HepG2 (cell line): ENCODE measurements around the gene JPH4. TPM values are rescaled to one million over a fixed set of nuclear protein-coding genes. Genes with fewer than 3 reads are reported as not detected.

Experiments
- ERF ChIP-seq: IDR thresholded peaks from 2 replicates; pipeline ENCODE4 v1.6.1; 2018; ENCODE audit warnings: missing biosample characterization, missing genetic modification reagents
- LCORL ChIP-seq, 2 experiments: fragments of 450-650 bp in 1 of 2; sonication (generic) in 1 of 2; formaldehyde crosslinking in 1 of 2; IDR thresholded peaks; 2 replicates each; pipeline versions ENCODE4 v1.5.0 to v1.6.1; 2017 to 2020; ENCODE audit warnings: antibody characterized with exemption in 1 of 2, missing genetic modification reagents in 1 of 2
- NFE2L1 ChIP-seq: sonication (generic); formaldehyde crosslinking; IDR thresholded peaks from 2 replicates; pipeline ENCODE4 v1.4.0; 2020; ENCODE audit warnings: missing genetic modification reagents, mild to moderate bottlenecking, borderline replicate concordance
- NRL ChIP-seq: sonication (generic); formaldehyde crosslinking; IDR thresholded peaks from 2 replicates; pipeline ENCODE4 v1.5.0; 2020; ENCODE audit warnings: missing genetic modification reagents, mild to moderate bottlenecking, moderate library complexity, borderline replicate concordance
- SPEN ChIP-seq: sonication (generic); formaldehyde crosslinking; IDR thresholded peaks from 2 replicates; pipeline ENCODE4 v1.5.1; 2020; ENCODE audit warnings: low read depth, mild to moderate bottlenecking, missing genetic modification reagents
- TBX2 ChIP-seq: sonication (generic); formaldehyde crosslinking; IDR thresholded peaks from 2 replicates; pipeline ENCODE4 v1.5.0; 2020; ENCODE audit warnings: missing genetic modification reagents, mild to moderate bottlenecking, borderline replicate concordance
- TOPORS ChIP-seq: sonication (generic); formaldehyde crosslinking; IDR thresholded peaks from 2 replicates; pipeline ENCODE4 v1.8.0; 2023; ENCODE audit warnings: mild to moderate bottlenecking, missing genetic modification reagents
- ZBTB1 ChIP-seq: sonication (generic); formaldehyde crosslinking; IDR thresholded peaks from 2 replicates; pipeline ENCODE4 v1.4.0; 2020; ENCODE audit warnings: missing genetic modification reagents, borderline replicate concordance
- ZFP37 ChIP-seq: sonication (generic); formaldehyde crosslinking; IDR thresholded peaks from 2 replicates; pipeline ENCODE4 v1.4.0; 2020; ENCODE audit warnings: missing genetic modification reagents, borderline replicate concordance
- ZNF10 ChIP-seq: sonication (generic); formaldehyde crosslinking; IDR thresholded peaks from 2 replicates; pipeline ENCODE4 v1.4.0; 2020; ENCODE audit warnings: mild to moderate bottlenecking, low read depth, missing genetic modification reagents, borderline replicate concordance
- ZNF232 ChIP-seq: sonication (generic); formaldehyde crosslinking; IDR thresholded peaks from 2 replicates; pipeline ENCODE4 v1.4.0; 2020; ENCODE audit warnings: missing genetic modification reagents, borderline replicate concordance
- ZNF331 ChIP-seq: sonication (generic); formaldehyde crosslinking; IDR thresholded peaks from 2 replicates; pipeline ENCODE4 v1.4.0; 2020; ENCODE audit warnings: missing genetic modification reagents
- ZNF547 ChIP-seq: sonication (generic); formaldehyde crosslinking; IDR thresholded peaks from 2 replicates; pipeline ENCODE4 v1.5.1; 2020; ENCODE audit warnings: mild to moderate bottlenecking, missing genetic modification reagents
- polyA plus RNA-seq, 8 experiments: library from polyadenylated mRNA; depleted of rRNA in 3 of 8; stranded (reverse) in 7 of 8; unstranded in 1 of 8; fragments of >200 nt; fragmentation: Illumina TruSeq in 4 of 8; extraction: Trizol in 4 of 8; gene quantifications; 2 replicates each; pipeline versions ENCODE4 v1.2.1 to v1.2.3, GENCODE V29; 2011 to 2016; ENCODE audit warnings: low read depth in 4 of 8, missing spikeins in 1 of 8, mixed read lengths in 1 of 8; ENCODE audit not compliant: insufficient read depth in 1 of 8
- total RNA-seq, 5 experiments: library from RNA; depleted of rRNA; stranded (reverse); fragments of >200 nt; fragmentation: Illumina TruSeq; extraction: Trizol; gene quantifications; 2 replicates each; pipeline ENCODE4 v1.2.3, GENCODE V29; 2016; ENCODE audit warnings: low read depth in 1 of 5
- TF ChIP-seq, protein P1 (sequence below): IDR thresholded peaks from 2 replicates; pipeline ENCODE4 v1.6.1; 2018; ENCODE audit warnings: missing genetic modification reagents
- TF ChIP-seq, protein P2 (sequence below): sonication (generic); formaldehyde crosslinking; IDR thresholded peaks from 2 replicates; pipeline ENCODE4 v1.5.1; 2020; ENCODE audit warnings: missing genetic modification reagents, mild to moderate bottlenecking, borderline replicate concordance
- TF ChIP-seq, protein P3 (sequence below): sonication (generic); formaldehyde crosslinking; IDR thresholded peaks from 2 replicates; pipeline ENCODE4 v1.8.1; 2023; ENCODE audit warnings: mild to moderate bottlenecking, missing genetic modification reagents, borderline replicate concordance
- TF ChIP-seq, protein P4 (sequence below): sonication (generic); formaldehyde crosslinking; IDR thresholded peaks from 2 replicates; pipeline ENCODE4 v1.4.0; 2020; ENCODE audit warnings: mild to moderate bottlenecking, missing genetic modification reagents
- TF ChIP-seq, protein P5 (sequence below): sonication (generic); formaldehyde crosslinking; IDR thresholded peaks from 2 replicates; pipeline ENCODE4 v1.4.0; 2020; ENCODE audit warnings: missing genetic modification reagents, borderline replicate concordance

Gene JPH4
- total and polyA plus RNA-seq, 2 of the 13 experiments (the other 11 are each of a cell fraction or from before 2014, with no cell fraction given): 0.08 to 0.22 TPM

DNA sequence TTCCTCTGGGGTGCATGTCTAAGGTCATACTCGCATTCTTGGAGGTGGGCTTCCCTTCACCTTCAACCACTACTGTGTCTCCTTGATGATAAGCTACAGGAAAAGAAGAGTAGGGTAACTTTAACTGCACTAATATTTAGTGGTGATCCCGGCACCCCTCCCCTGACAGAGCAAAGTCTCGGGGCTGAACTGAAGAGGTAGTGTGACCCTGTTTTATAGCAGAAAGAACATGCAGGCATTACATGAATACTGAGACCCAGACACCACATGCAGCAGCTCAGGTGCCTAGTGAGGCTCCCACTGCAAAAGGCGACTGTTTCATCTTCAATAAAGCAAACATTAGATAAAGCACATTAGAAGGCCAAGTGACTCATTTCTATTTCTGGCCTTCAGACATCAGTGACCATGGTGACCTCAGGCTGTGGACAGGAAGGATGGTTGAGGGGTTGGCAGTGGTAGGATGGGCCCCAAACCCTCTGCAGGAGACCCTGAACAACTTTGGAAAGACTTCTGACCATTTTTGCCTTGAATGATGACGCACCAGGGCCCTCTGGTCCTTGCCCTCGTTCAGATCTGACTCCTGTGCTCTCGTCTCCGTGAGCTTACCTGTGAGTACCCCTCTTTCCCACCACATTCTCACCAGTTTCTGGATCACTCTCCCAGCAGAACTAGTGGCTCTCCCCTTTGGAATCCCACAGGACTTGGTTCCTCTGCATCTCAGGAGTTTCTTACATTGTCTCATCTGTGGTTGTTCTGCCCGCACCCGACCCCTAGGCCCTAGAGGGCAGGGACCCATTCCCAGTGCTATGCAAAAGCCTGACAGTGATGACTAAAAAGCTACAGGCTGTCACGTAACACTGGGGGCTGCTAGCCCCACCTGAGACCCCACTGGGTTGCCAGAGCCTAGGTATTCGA, 23.8 kb upstream of the JPH4 start (continued):
- TF ChIP-seq, protein P1, sequence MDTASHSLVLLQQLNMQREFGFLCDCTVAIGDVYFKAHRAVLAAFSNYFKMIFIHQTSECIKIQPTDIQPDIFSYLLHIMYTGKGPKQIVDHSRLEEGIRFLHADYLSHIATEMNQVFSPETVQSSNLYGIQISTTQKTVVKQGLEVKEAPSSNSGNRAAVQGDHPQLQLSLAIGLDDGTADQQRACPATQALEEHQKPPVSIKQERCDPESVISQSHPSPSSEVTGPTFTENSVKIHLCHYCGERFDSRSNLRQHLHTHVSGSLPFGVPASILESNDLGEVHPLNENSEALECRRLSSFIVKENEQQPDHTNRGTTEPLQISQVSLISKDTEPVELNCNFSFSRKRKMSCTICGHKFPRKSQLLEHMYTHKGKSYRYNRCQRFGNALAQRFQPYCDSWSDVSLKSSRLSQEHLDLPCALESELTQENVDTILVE (CRISPR knock-in tag): peak; percentile 51; the same call in 1 of the 2 replicates
- no peak for TF ChIP-seq ZNF10 (CRISPR knock-in tag)
- TF ChIP-seq, protein P2, sequence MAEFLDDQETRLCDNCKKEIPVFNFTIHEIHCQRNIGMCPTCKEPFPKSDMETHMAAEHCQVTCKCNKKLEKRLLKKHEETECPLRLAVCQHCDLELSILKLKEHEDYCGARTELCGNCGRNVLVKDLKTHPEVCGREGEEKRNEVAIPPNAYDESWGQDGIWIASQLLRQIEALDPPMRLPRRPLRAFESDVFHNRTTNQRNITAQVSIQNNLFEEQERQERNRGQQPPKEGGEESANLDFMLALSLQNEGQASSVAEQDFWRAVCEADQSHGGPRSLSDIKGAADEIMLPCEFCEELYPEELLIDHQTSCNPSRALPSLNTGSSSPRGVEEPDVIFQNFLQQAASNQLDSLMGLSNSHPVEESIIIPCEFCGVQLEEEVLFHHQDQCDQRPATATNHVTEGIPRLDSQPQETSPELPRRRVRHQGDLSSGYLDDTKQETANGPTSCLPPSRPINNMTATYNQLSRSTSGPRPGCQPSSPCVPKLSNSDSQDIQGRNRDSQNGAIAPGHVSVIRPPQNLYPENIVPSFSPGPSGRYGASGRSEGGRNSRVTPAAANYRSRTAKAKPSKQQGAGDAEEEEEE (CRISPR knock-in tag): 0 out of 2 replicates have a peak, but pooled peaks have one; percentile 10
- peak; percentile 64; the same call in 1 of the 2 replicates for TF ChIP-seq SPEN (CRISPR knock-in tag)
- TF ChIP-seq LCORL (IDR thresholded peaks at IDR 0.05): no peak
- peak; percentile 71 for TF ChIP-seq LCORL (CRISPR knock-in tag; IDR thresholded peaks at IDR 0.05)
- TF ChIP-seq, protein P3, sequence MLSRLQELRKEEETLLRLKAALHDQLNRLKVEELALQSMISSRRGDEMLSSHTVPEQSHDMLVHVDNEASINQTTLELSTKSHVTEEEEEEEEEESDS (CRISPR knock-in tag): no peak
- TF ChIP-seq ZFP37: 0 out of 2 replicates have a peak, but pooled peaks have one; percentile 65
- TF ChIP-seq, protein P4, sequence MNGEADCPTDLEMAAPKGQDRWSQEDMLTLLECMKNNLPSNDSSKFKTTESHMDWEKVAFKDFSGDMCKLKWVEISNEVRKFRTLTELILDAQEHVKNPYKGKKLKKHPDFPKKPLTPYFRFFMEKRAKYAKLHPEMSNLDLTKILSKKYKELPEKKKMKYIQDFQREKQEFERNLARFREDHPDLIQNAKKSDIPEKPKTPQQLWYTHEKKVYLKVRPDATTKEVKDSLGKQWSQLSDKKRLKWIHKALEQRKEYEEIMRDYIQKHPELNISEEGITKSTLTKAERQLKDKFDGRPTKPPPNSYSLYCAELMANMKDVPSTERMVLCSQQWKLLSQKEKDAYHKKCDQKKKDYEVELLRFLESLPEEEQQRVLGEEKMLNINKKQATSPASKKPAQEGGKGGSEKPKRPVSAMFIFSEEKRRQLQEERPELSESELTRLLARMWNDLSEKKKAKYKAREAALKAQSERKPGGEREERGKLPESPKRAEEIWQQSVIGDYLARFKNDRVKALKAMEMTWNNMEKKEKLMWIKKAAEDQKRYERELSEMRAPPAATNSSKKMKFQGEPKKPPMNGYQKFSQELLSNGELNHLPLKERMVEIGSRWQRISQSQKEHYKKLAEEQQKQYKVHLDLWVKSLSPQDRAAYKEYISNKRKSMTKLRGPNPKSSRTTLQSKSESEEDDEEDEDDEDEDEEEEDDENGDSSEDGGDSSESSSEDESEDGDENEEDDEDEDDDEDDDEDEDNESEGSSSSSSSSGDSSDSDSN (CRISPR knock-in tag): no peak
- 0 out of 2 replicates have a peak, but pooled peaks have one; percentile 34 for TF ChIP-seq ZNF232
- peak; percentile 88 for TF ChIP-seq ERF
- TF ChIP-seq NRL: peak; percentile 88
- peak; percentile 89 for TF ChIP-seq TBX2 (CRISPR knock-in tag)
- TF ChIP-seq ZNF547: peak; percentile 23; the same call in 1 of the 2 replicates
- TF ChIP-seq ZBTB1 (CRISPR knock-in tag): peak; percentile 72; the same call in 1 of the 2 replicates
- no peak for TF ChIP-seq NFE2L1
- no peak for TF ChIP-seq TOPORS (CRISPR knock-in tag)
- peak; percentile 40; the same call in 1 of the 2 replicates for TF ChIP-seq ZNF331 (CRISPR knock-in tag)
- TF ChIP-seq, protein P5, sequence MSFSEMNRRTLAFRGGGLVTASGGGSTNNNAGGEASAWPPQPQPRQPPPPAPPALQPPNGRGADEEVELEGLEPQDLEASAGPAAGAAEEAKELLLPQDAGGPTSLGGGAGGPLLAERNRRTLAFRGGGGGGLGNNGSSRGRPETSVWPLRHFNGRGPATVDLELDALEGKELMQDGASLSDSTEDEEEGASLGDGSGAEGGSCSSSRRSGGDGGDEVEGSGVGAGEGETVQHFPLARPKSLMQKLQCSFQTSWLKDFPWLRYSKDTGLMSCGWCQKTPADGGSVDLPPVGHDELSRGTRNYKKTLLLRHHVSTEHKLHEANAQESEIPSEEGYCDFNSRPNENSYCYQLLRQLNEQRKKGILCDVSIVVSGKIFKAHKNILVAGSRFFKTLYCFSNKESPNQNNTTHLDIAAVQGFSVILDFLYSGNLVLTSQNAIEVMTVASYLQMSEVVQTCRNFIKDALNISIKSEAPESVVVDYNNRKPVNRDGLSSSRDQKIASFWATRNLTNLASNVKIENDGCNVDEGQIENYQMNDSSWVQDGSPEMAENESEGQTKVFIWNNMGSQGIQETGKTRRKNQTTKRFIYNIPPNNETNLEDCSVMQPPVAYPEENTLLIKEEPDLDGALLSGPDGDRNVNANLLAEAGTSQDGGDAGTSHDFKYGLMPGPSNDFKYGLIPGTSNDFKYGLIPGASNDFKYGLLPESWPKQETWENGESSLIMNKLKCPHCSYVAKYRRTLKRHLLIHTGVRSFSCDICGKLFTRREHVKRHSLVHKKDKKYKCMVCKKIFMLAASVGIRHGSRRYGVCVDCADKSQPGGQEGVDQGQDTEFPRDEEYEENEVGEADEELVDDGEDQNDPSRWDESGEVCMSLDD (CRISPR knock-in tag): peak; percentile 74; the same call in 1 of the 2 replicates
